Erythroblast (primary cell): ENCODE measurements around the gene CCDC192.

Source experiments
- DNase-seq, 2 experiments: peaks; one replicate each; lab custom pipeline; 2025; lab: John Stamatoyannopoulos, UW
- GATA1 ChIP-seq: IDR thresholded peaks from 2 replicates; pipeline ENCODE4 v1.6.1; 2011; ENCODE audit warnings: low read depth, mild to moderate bottlenecking, control low read depth, low read length, moderate library complexity
- POLR2A ChIP-seq: IDR thresholded peaks from 2 replicates; pipeline ENCODE4 v1.6.1; 2011; ENCODE audit warnings: mild to moderate bottlenecking, low read length

The CCDC192 gene

GRCh38 chr5:127867022-127867783, 164.0 kb downstream of the CCDC192 start:
- no peak for DNase-seq
- TF ChIP-seq POLR2A (no peak), GATA1 (no peak)

GRCh38 chr5:127870914-127871313, 167.7 kb downstream of the CCDC192 start:
- no peak for DNase-seq
- TF ChIP-seq GATA1, result no peak
- TF ChIP-seq POLR2A, result no peak

GRCh38 chr5:127871503-127872153, 168.4 kb downstream of the CCDC192 start:
- no peak for DNase-seq
- TF ChIP-seq POLR2A (no peak), GATA1 (no peak)

GRCh38 chr5:127872494-127872893, 169.3 kb downstream of the CCDC192 start:
- DNase-seq, result no peak
- TF ChIP-seq GATA1, result no peak
- TF ChIP-seq POLR2A, result no peak

GRCh38 chr5:127875235-127876021, 172.2 kb downstream of the CCDC192 start:
- peak; percentile 24 to 42 for DNase-seq

DNA sequence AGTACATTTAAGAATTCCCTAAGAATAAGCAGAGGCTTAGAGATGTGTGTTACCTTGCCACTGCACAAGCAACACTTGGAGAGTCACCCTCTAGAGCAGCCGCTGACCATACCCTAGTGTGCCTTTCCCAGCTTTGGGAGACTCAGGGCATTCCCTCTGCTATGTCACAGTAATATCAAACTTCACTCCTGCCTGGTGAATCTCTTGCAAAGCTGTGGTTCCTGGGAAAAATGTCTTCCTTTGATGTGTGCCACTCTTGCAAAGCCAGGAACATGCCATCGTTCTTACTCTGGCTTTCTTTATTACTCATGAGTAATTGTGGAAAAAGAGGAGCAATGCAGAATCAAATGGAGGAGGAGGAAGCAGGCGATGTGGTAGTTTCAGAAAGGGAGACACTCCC, 173.2 kb downstream of the CCDC192 start:
- no peak for DNase-seq
- TF ChIP-seq POLR2A (no peak), GATA1 (no peak)

More at GRCh38 chr5:127875235-127876021, 172.2 kb downstream of the CCDC192 start:
- TF ChIP-seq POLR2A (no peak), GATA1 (no peak)

GRCh38 chr5:127878174-127878750, 175.1 kb downstream of the CCDC192 start:
- no peak for TF ChIP-seq GATA1
- TF ChIP-seq POLR2A, result no peak
- peak; percentile 3 to 4 for DNase-seq

DNA sequence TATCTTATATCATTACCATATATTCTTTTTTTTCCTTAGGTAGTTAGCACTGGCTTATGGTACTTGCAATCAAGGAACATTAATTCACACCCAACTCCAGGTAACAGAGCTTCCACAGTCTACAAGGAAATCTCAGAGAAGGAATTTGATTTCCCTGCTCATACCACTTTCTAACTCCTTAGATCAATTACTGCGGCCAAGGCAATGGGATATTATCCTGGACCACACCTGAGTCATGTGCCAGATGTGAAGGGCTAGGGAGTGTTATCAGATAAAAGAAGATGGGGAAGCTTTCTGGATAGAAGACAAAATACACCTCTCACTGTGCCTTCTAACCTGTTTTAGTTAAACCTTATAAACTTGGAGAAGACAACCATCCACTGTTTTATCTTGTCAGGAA, 181.2 kb downstream of the CCDC192 start:
- TF ChIP-seq POLR2A (no peak), GATA1 (no peak)
- no peak for DNase-seq

DNA sequence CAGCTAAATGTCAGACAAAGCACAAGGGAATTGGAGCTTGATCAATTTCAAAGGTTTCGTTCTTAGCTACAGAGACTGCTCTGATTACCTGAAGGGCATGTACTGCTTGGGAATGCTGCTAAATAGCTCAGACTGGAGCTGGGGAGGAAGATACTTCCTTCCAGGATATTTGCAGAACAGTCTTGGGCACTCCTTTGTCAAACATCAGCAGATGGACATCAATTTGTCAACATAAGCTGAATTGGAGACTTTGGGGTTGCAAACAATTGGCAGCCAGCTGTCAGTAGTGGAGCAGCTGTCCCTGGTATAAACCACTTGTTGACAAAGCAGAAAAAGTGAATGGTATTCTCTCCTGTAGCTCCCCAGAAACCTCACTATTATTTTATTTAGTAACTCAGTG, 182.0 kb downstream of the CCDC192 start:
- DNase-seq, result no peak
- TF ChIP-seq GATA1 (no peak), POLR2A (no peak)

- TF ChIP-seq POLR2A (no peak), GATA1 (no peak)
- no peak for DNase-seq
Observed at GRCh38 chr5:127886081-127886480, 182.9 kb downstream of the CCDC192 start.

DNA sequence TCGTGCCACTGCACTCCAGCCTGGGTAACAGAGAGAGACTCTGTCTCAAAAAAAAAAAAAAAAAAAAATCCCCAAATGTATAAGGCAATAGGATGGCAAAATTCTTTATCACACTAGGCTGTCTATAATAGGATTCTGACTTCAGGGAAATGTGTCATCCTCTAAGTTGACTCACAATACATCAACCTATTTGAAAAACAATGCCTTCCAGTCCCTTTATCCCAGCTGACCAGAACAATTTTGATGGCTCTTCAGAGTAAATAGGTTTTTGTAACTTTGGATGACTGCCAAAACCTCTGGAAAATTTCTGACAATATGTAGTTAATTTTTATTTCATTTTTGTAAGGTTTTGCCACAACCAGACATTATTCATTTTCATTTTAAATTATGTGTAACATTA, 184.1 kb downstream of the CCDC192 start:
- no peak for TF ChIP-seq GATA1
- no peak for DNase-seq

DNA sequence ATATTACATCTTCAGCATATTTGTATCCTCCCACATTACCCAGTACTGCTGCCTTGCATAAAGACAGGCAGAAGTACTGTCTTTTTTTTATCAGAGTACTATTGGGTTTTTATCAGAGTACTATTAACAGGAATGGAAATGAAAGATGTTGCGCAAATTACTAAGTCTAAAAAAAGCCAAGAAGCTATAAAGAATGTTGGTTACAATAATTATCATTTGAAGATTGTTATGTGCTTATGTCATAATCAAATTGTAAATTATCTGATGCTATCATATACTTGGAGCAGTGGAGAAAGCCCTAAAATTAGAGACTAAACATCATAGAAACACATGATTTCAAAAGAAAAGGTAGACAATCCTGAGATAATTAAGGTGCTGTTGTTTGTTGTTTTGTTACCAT, 188.8 kb downstream of the CCDC192 start:
- DNase-seq, result no peak
- no peak for TF ChIP-seq POLR2A
- no peak for TF ChIP-seq GATA1

GRCh38 chr5:127892467-127893207, 189.4 kb downstream of the CCDC192 start:
- no peak for DNase-seq
- TF ChIP-seq POLR2A (no peak), GATA1 (no peak)

- no peak for DNase-seq
- TF ChIP-seq POLR2A (no peak), GATA1 (no peak)
Observed at GRCh38 chr5:127893232-127893631, 190.0 kb downstream of the CCDC192 start.
